HG02973 (cell line): ENCODE measurements around the gene HOXA1.

Experiments used
- ATAC-seq: cut with Tn5 transposase; IDR thresholded peaks from one replicate; pipeline ENCODE4 v1.9.1; 2021; ENCODE audit warnings: moderate library complexity; ENCODE audit not compliant: unreplicated experiment

Gene HOXA1

DNA sequence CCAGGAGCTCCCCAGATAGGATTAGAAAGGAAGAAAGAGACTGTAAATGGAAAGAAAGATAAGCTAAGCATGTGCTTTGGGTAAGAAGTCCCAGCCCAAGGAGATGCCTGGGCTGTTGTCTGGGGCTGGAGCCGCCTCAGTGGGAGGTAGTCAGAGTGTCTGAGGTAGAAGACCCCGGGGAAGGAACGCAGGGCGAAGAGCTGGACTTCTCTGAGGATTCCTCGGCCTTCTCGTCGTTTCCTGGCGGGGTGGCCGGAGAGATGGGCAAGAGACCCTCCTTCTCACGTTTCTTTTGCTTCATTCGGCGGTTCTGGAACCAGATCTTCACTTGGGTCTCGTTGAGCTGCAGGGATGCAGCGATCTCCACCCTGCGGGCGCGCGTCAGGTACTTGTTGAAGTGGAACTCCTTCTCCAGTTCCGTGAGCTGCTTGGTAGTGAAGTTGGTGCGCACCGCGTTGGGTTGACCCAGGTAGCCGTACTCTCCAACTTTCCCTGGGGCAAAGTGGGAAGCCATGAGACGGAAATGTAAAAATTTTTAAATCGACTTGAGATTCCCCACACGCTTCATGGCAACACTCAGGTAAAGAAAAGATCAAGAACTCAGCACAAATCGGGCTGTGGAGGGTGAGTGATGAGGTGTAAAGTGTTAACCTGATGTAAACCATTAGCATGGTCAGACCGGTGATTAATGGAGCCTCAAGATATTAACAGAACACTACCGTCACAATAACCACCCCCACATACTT lies 1.3 kb downstream of the HOXA1 start:
- ATAC-seq: no peak

DNA sequence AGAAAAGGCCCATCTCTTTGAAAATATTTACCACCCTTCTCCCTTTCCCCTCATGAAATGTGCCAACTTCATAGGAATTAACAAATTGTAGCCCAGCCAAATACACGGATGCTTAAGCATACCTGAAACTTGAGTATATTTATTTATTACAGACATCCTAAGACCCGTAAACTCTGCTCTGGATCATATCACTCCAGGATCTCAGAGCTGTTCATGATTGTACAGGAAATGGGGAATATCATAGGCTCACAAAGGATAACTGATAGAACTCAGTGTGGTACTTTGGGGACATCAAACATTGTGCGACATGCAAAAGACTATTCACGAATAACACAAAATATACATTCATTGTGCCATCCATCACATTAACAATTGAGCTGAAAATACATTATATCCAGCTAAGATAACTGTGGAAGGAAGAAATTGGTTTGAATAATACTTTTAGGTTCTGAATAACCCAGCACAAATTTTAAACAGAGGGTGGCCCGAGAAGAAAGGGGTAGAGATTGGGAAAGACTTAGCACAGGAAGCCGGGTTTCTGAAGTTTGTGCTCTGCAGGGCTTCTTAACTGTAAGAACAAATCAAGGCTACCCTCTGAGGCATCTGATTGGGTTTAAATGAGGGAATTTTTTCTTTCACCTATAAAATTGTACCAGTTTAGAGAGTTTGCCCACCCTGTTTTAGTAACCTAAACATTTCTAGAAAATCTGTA lies 2.5 kb downstream of the HOXA1 start:
- ATAC-seq: no peak

- no peak for ATAC-seq
Observed at GRCh38 chr7:27092819-27093110, 3.0 kb downstream of the HOXA1 start.

GRCh38 chr7:27091941-27092818 lies 3.6 kb downstream of the HOXA1 start:
- ATAC-seq: no peak

DNA sequence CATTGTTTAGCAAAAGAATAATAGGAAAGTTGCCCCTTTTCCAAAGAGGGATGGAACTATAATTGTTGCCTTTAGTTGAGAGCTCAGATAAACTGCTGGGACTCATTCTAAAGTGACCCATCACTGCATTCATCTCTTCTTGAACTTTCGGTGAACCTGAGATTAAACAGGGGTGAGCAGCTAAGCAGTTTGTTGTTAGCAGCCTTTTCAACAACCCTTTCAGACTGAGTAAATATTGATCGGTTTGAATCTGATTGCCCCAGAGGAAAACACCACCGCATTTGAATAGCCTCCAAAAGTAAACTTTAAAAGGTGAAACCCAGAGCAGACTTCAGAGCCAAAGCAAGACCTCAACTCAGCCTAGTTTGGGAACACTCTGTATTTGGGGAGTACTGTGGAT lies 4.7 kb downstream of the HOXA1 start:
- ATAC-seq: no peak

DNA sequence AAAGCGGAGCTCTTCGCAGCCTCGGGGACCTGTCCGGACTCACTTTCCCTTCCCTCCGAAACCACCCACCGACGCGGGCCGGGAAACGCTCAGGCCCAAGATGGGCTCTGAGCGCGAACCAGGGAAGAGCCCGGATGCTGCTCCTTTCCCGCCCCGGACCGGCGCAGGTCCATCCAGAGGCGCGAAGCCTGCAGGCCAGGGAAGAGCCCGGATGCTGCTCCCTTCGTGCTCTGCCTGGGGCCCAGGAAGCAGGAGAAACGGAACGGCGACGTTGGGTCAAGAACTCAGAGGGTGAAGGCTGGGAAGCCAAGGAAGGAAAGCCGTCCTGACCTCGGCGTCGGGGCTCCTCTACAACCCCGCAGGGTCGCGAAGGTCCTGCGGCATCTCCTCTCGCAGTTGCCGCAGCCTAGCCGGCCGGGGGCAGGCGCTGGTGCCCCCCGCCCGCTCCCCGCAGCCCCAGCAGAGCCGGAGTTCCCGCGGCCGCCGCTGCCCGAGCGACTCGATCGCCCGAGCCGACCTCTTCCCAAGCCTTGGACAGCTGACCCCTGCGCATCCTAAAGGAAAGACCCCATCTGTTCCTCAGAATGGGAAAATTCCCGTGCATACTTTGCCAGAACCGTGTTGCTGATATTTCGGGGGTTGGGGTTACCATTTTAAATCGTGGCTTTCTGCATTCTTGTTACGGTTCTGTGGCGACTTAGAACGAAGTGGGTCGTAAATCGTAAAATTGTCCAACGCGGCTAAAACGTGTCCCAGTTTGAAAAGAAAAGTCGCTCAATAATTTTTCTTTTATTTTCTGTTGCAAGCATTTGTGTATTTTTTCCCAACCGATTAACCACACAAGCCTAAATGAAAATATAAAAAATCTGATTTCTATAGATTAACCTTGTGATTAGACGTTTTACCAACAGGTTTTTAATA lies 7.5 kb downstream of the HOXA1 start:
- ATAC-seq: no peak

- ATAC-seq: no peak
Observed at GRCh38 chr7:27083646-27084045, 12.2 kb downstream of the HOXA1 start.

GRCh38 chr7:27082171-27082570 lies 13.6 kb downstream of the HOXA1 start:
- no peak for ATAC-seq

GRCh38 chr7:27080844-27081436 lies 14.9 kb downstream of the HOXA1 start:
- ATAC-seq: no peak

- no peak for ATAC-seq
Observed at GRCh38 chr7:27079234-27079975, 16.4 kb downstream of the HOXA1 start.

GRCh38 chr7:27078616-27079233 lies 17.1 kb downstream of the HOXA1 start:
- ATAC-seq: no peak

DNA sequence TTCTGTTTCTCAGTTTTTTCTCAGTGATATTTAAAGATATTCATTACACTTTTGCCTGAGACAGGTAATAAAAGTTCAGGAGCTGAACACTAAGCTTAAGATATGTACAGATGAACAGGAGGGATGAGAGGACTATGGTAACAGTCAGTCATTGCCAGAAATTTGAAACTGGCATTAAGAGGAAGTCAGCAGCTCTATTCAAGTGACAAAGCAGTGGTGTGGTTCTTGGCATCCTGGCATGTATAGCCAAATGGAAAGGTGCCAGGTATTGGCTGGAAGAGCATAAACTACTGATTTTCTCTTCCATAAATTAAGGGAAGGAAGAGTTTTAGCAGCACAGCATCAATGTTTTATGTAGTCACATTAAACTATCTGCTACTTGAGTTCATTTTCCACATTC lies 22.7 kb downstream of the HOXA1 start:
- ATAC-seq: no peak

DNA sequence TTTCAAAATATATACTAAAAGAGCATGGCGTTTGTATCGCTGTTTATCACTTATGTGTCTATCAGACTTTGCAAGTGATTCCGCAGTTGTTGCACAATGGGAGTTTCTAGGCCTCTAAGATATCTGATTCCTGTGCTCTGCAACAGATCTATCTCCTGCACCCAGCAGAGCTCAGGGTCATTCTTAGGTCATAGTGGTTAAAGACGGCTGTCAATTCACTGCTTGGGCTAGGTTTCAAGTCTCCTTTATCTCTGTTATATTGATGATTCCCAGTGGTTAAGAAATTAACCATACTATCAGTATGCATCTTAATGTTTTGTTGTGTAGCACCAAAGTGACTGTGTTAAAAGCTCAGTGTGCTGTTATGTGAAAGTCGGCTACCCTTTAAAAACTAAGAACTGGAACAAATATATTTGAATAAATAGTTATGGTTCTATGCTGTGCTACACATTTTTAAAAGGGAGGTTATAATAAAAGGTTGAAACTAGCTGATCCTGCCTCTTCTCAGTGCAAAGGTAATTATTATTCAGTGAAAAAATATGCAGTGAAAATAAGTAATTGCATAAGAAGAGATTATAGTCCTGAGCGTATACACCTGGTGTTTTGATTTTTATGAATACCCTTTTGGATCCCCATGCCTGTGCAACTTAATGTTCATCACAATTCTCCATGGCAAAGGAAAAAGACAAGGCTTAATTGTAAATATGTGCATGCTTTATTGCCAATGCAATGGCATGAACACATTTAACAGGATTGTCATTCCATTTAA lies 24.0 kb downstream of the HOXA1 start:
- no peak for ATAC-seq

GRCh38 chr7:27068259-27068658 lies 27.5 kb downstream of the HOXA1 start:
- no peak for ATAC-seq

DNA sequence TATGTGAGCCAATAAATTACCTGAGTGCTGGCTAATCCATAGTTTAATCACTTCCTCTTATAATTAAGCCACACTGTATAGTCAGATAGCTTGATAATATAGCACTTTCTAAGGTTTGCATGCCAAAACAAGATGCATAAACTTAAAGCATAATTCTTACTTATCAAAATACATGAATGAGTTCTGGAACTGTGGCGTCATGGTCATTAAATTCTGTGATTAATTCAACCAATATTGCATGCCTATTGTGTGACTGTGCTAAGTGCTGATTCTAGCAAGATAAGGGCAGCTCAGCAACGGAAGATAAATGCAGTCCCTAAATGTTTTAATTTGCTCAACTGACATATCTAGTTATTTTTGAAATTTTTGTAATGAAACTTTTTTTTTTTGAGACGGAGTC lies 29.7 kb downstream of the HOXA1 start:
- ATAC-seq: no peak

- ATAC-seq: no peak
Observed at GRCh38 chr7:27065709-27066108, 30.1 kb downstream of the HOXA1 start.

GRCh38 chr7:27064661-27065060 lies 31.1 kb downstream of the HOXA1 start:
- ATAC-seq: no peak

DNA sequence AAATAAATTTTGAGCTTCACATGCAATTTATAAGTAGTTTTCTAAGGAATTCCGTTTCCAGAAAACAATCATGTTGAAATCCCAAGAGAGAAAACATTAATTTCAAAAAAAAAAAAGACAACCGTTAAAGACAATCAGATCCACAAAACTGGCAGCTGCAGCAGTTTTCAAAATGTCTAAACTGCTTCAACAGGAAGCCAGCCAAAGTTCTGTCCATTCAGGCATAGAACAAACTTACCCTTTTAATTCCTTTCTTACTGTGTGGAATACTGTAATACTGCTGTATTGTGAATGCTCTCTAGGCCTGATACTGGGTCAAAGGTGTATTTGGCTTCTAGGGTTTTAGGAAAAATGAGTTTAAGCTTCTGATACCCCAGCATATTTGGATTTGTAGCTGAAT lies 31.6 kb downstream of the HOXA1 start:
- ATAC-seq: no peak

GRCh38 chr7:27062946-27063345 lies 32.9 kb downstream of the HOXA1 start:
- ATAC-seq: no peak
